ENCODE measurements around the gene SLC16A3.
"Not testable (repeated sequence)": the region's sequence is repeated elsewhere in the genome, so short reads cannot be mapped to it uniquely, and the experiment has no call there.

Gene SLC16A3

GRCh38 chr17:82246365-82247181, 17.7 kb downstream of the SLC16A3 start:
- Histone ChIP-seq H3K4me1 (ENCODE audit: control insufficient read depth, low read depth, low read length) (no peaks in the 10 kb centered on the region), H3K4me3 (ENCODE audit: low read length) (no peak overlapping the region), H3K9me3 (ENCODE audit: control insufficient read depth, low read depth, low read length) (no peaks in the 10 kb centered on the region), H3K36me3 (ENCODE audit: control insufficient read depth, low read depth, low read length) (peaks cover 92% of the 10 kb centered on the region), H3K27me3 (ENCODE audit: control insufficient read depth, insufficient read depth, low read length) (no peaks in the 10 kb centered on the region), H3K27ac (ENCODE audit: low read length) (no peak overlapping the region), H3K9ac (ENCODE audit: low read length) (no peak overlapping the region)

GRCh38 chr17:82247182-82247823, 18.5 kb downstream of the SLC16A3 start:
- Histone ChIP-seq H3K9me3 (ENCODE audit: control insufficient read depth, low read depth, low read length) (no peaks in the 10 kb centered on the region), H3K9ac (ENCODE audit: low read length) (no peak overlapping the region), H3K27me3 (ENCODE audit: control insufficient read depth, insufficient read depth, low read length) (no peaks in the 10 kb centered on the region), H3K4me1 (ENCODE audit: control insufficient read depth, low read depth, low read length) (no peaks in the 10 kb centered on the region), H3K4me3 (ENCODE audit: low read length) (no peak overlapping the region), H3K27ac (ENCODE audit: low read length) (no peak overlapping the region), H3K36me3 (ENCODE audit: control insufficient read depth, low read depth, low read length) (peaks cover 99% of the 10 kb centered on the region)

GRCh38 chr17:82247856-82248671, 19.2 kb downstream of the SLC16A3 start:
- Histone ChIP-seq H3K27ac (ENCODE audit: low read length) (no peak overlapping the region), H3K36me3 (ENCODE audit: control insufficient read depth, low read depth, low read length) (peaks cover 99% of the 10 kb centered on the region), H3K9ac (ENCODE audit: low read length) (no peak overlapping the region)

GRCh38 chr17:82248815-82249674, 20.2 kb downstream of the SLC16A3 start:
- Histone ChIP-seq H3K9ac (ENCODE audit: low read length) (no peak overlapping the region), H3K36me3 (ENCODE audit: control insufficient read depth, low read depth, low read length) (peaks cover 94% of the 10 kb centered on the region), H3K4me3 (ENCODE audit: low read length) (no peak overlapping the region), H3K4me1 (ENCODE audit: control insufficient read depth, low read depth, low read length) (no peaks in the 10 kb centered on the region), H3K27me3 (ENCODE audit: control insufficient read depth, insufficient read depth, low read length) (no peaks in the 10 kb centered on the region), H3K9me3 (ENCODE audit: control insufficient read depth, low read depth, low read length) (no peaks in the 10 kb centered on the region), H3K27ac (ENCODE audit: low read length) (no peak overlapping the region)

More at GRCh38 chr17:82247856-82248671, 19.2 kb downstream of the SLC16A3 start:
- H3K9me3 ChIP-seq (ENCODE audit: control insufficient read depth, low read depth, low read length), result no peaks in the 10 kb centered on the region
- no peak overlapping the region for H3K4me3 ChIP-seq (ENCODE audit: low read length)
- H3K27me3 ChIP-seq (ENCODE audit: control insufficient read depth, insufficient read depth, low read length), result no peaks in the 10 kb centered on the region
- H3K4me1 ChIP-seq (ENCODE audit: control insufficient read depth, low read depth, low read length), result no peaks in the 10 kb centered on the region

- Histone ChIP-seq H3K36me3 (ENCODE audit: control insufficient read depth, low read depth, low read length) (peaks cover 85% of the 10 kb centered on the region), H3K4me1 (ENCODE audit: control insufficient read depth, low read depth, low read length) (no peaks in the 10 kb centered on the region), H3K27ac (ENCODE audit: low read length) (no peak overlapping the region)
Observed at GRCh38 chr17:82249896-82250581, 21.2 kb downstream of the SLC16A3 start.

GRCh38 chr17:82250868-82251500, 22.1 kb downstream of the SLC16A3 start:
- Histone ChIP-seq H3K4me3 (ENCODE audit: low read length) (no peak overlapping the region), H3K27me3 (ENCODE audit: control insufficient read depth, insufficient read depth, low read length) (no peaks in the 10 kb centered on the region), H3K27ac (ENCODE audit: low read length) (no peak overlapping the region), H3K9ac (ENCODE audit: low read length) (no peak overlapping the region), H3K9me3 (ENCODE audit: control insufficient read depth, low read depth, low read length) (no peaks in the 10 kb centered on the region), H3K4me1 (ENCODE audit: control insufficient read depth, low read depth, low read length) (no peaks in the 10 kb centered on the region), H3K36me3 (ENCODE audit: control insufficient read depth, low read depth, low read length) (peaks cover 85% of the 10 kb centered on the region)

More at GRCh38 chr17:82249896-82250581, 21.2 kb downstream of the SLC16A3 start:
- no peak overlapping the region for H3K9ac ChIP-seq (ENCODE audit: low read length)
- no peak overlapping the region for H3K4me3 ChIP-seq (ENCODE audit: low read length)
- H3K27me3 ChIP-seq (ENCODE audit: control insufficient read depth, insufficient read depth, low read length), result no peaks in the 10 kb centered on the region
- no peaks in the 10 kb centered on the region for H3K9me3 ChIP-seq (ENCODE audit: control insufficient read depth, low read depth, low read length)

- peaks cover 84% of the 10 kb centered on the region for H3K36me3 ChIP-seq (ENCODE audit: control insufficient read depth, low read depth, low read length)
- H3K27me3 ChIP-seq (ENCODE audit: control insufficient read depth, insufficient read depth, low read length), result no peaks in the 10 kb centered on the region
- no peaks in the 10 kb centered on the region for H3K9me3 ChIP-seq (ENCODE audit: control insufficient read depth, low read depth, low read length)
- no peaks in the 10 kb centered on the region for H3K4me1 ChIP-seq (ENCODE audit: control insufficient read depth, low read depth, low read length)
- H3K4me3 ChIP-seq (ENCODE audit: low read length), result no peak overlapping the region
- H3K9ac ChIP-seq (ENCODE audit: low read length), result no peak overlapping the region
- H3K27ac ChIP-seq (ENCODE audit: low read length), result no peak overlapping the region
Observed at GRCh38 chr17:82252511-82253178, 23.8 kb downstream of the SLC16A3 start.

- Histone ChIP-seq H3K9ac (ENCODE audit: low read length) (no peak overlapping the region), H3K9me3 (ENCODE audit: control insufficient read depth, low read depth, low read length) (no peaks in the 10 kb centered on the region), H3K4me3 (ENCODE audit: low read length) (no peak overlapping the region), H3K27me3 (ENCODE audit: control insufficient read depth, insufficient read depth, low read length) (no peaks in the 10 kb centered on the region), H3K4me1 (ENCODE audit: control insufficient read depth, low read depth, low read length) (no peaks in the 10 kb centered on the region), H3K36me3 (ENCODE audit: control insufficient read depth, low read depth, low read length) (peaks cover 82% of the 10 kb centered on the region), H3K27ac (ENCODE audit: low read length) (no peak overlapping the region)
Observed at GRCh38 chr17:82253179-82253544, 24.3 kb downstream of the SLC16A3 start.

GRCh38 chr17:82254096-82254495, 25.3 kb downstream of the SLC16A3 start:
- H3K27me3 ChIP-seq (ENCODE audit: control insufficient read depth, insufficient read depth, low read length); H3K9ac ChIP-seq (ENCODE audit: low read length); H3K4me3 ChIP-seq (ENCODE audit: low read length); H3K4me1 ChIP-seq (ENCODE audit: control insufficient read depth, low read depth, low read length); H3K27ac ChIP-seq (ENCODE audit: low read length); H3K9me3 ChIP-seq (ENCODE audit: control insufficient read depth, low read depth, low read length): not testable (repeated sequence)
- peaks cover 82% of the 10 kb centered on the region for H3K36me3 ChIP-seq (ENCODE audit: control insufficient read depth, low read depth, low read length)

- not testable (repeated sequence) for H3K4me1 ChIP-seq (ENCODE audit: control insufficient read depth, low read depth, low read length); H3K9ac ChIP-seq (ENCODE audit: low read length); H3K27ac ChIP-seq (ENCODE audit: low read length); H3K4me3 ChIP-seq (ENCODE audit: low read length); H3K27me3 ChIP-seq (ENCODE audit: control insufficient read depth, insufficient read depth, low read length); H3K9me3 ChIP-seq (ENCODE audit: control insufficient read depth, low read depth, low read length)
- H3K36me3 ChIP-seq (ENCODE audit: control insufficient read depth, low read depth, low read length), result peaks cover 82% of the 10 kb centered on the region
Observed at GRCh38 chr17:82254746-82255145, 25.9 kb downstream of the SLC16A3 start.

All from iPS-18a (cell line).